BLaER1 (cell line): ENCODE results near the gene NDUFC2.
"Not testable (repeated sequence)": the region's sequence is repeated elsewhere in the genome, so short reads cannot be mapped to it uniquely, and the experiment has no call there.

Source experiments
- H3K27ac ChIP-seq: shearing (Covaris generic); formaldehyde crosslinking; 2 replicates; pipeline ENCODE4 v1.8.1; 2022
- H3K27me3 ChIP-seq: shearing (Covaris generic); formaldehyde crosslinking; 2 replicates; pipeline ENCODE4 v1.8.1; 2022
- H3K36me3 ChIP-seq: shearing (Covaris generic); formaldehyde crosslinking; 2 replicates; pipeline ENCODE4 v1.8.1; 2022
- H3K4me1 ChIP-seq: shearing (Covaris generic); formaldehyde crosslinking; 2 replicates; pipeline ENCODE4 v1.8.1; 2022
- H3K4me2 ChIP-seq: shearing (Covaris generic); formaldehyde crosslinking; 2 replicates; pipeline ENCODE4 v1.8.1; 2022
- H3K4me3 ChIP-seq: shearing (Covaris generic); formaldehyde crosslinking; 2 replicates; pipeline ENCODE4 v1.8.1; 2022
- H3K9ac ChIP-seq: shearing (Covaris generic); formaldehyde crosslinking; 2 replicates; pipeline ENCODE4 v1.8.1; 2022
- H3K9me3 ChIP-seq: shearing (Covaris generic); formaldehyde crosslinking; 2 replicates; pipeline ENCODE4 v1.8.1; 2022
- H4K20me1 ChIP-seq: shearing (Covaris generic); formaldehyde crosslinking; 2 replicates; pipeline ENCODE4 v1.8.1; 2022
- Cebpa-rat ChIP-seq: shearing (Covaris generic); IDR thresholded peaks from 2 replicates; pipeline ENCODE4 v1.8.1; 2022

The NDUFC2 gene

GRCh38 chr11:78032090-78032489 is 47.6 kb downstream of the NDUFC2 start:
- Histone ChIP-seq H3K9ac (no peak overlapping the region), H3K27me3 (no peaks in the 10 kb centered on the region), H3K4me3 (no peak overlapping the region), H3K4me2 (peak overlapping the region; percentile 36), H4K20me1 (no peaks in the 10 kb centered on the region), H3K9me3 (no peaks in the 10 kb centered on the region), H3K4me1 (peaks cover 26% of the 10 kb centered on the region), H3K27ac (no peak overlapping the region), H3K36me3 (no peaks in the 10 kb centered on the region)
- no peak for TF ChIP-seq Cebpa-rat

- no peak overlapping the region for H3K9ac ChIP-seq
- H3K4me2 ChIP-seq, result peak overlapping the region; percentile 36
- H3K4me3 ChIP-seq, result no peak overlapping the region
- TF ChIP-seq Cebpa-rat, result no peak
- H3K9me3 ChIP-seq, result no peaks in the 10 kb centered on the region
- H3K27me3 ChIP-seq, result no peaks in the 10 kb centered on the region
- H4K20me1 ChIP-seq, result no peaks in the 10 kb centered on the region
- H3K4me1 ChIP-seq, result peaks cover 26% of the 10 kb centered on the region
- H3K36me3 ChIP-seq, result no peaks in the 10 kb centered on the region
- H3K27ac ChIP-seq, result no peak overlapping the region
These were observed 48.0 kb downstream of the NDUFC2 start for GRCh38 chr11:78031629-78032028.

GRCh38 chr11:78030429-78031325 is 49.0 kb downstream of the NDUFC2 start:
- Histone ChIP-seq H3K27ac (no peak overlapping the region), H3K36me3 (no peaks in the 10 kb centered on the region), H3K27me3 (no peaks in the 10 kb centered on the region), H3K4me3 (no peak overlapping the region), H3K4me2 (peak overlapping the region; percentile 46), H4K20me1 (no peaks in the 10 kb centered on the region), H3K9me3 (no peaks in the 10 kb centered on the region), H3K4me1 (peaks cover 26% of the 10 kb centered on the region), H3K9ac (no peak overlapping the region)
- TF ChIP-seq Cebpa-rat, result no peak

GRCh38 chr11:78028423-78028822 is 51.2 kb downstream of the NDUFC2 start:
- H3K9me3 ChIP-seq, H3K27me3 ChIP-seq, H3K4me2 ChIP-seq, H3K4me3 ChIP-seq, H3K9ac ChIP-seq, H3K36me3 ChIP-seq, H4K20me1 ChIP-seq, H3K27ac ChIP-seq: not testable (repeated sequence)
- peaks cover 26% of the 10 kb centered on the region for H3K4me1 ChIP-seq

- H4K20me1 ChIP-seq, result no peaks in the 10 kb centered on the region
- no peak overlapping the region for H3K4me2 ChIP-seq
- no peaks in the 10 kb centered on the region for H3K36me3 ChIP-seq
- no peaks in the 10 kb centered on the region for H3K9me3 ChIP-seq
- H3K4me3 ChIP-seq, result no peak overlapping the region
- no peak overlapping the region for H3K9ac ChIP-seq
- no peaks in the 10 kb centered on the region for H3K27me3 ChIP-seq
- TF ChIP-seq Cebpa-rat, result no peak
- H3K4me1 ChIP-seq, result peaks cover 26% of the 10 kb centered on the region
- H3K27ac ChIP-seq, result no peak overlapping the region
These were observed 51.9 kb downstream of the NDUFC2 start for GRCh38 chr11:78027759-78028158.

- H4K20me1 ChIP-seq, result no peaks in the 10 kb centered on the region
- no peaks in the 10 kb centered on the region for H3K27me3 ChIP-seq
- peaks cover 2% of the 10 kb centered on the region for H3K4me1 ChIP-seq
- no peak overlapping the region for H3K4me3 ChIP-seq
- no peak overlapping the region for H3K27ac ChIP-seq
- H3K9ac ChIP-seq, result no peak overlapping the region
- no peaks in the 10 kb centered on the region for H3K9me3 ChIP-seq
- no peaks in the 10 kb centered on the region for H3K36me3 ChIP-seq
- TF ChIP-seq Cebpa-rat, result no peak
- no peak overlapping the region for H3K4me2 ChIP-seq
These were observed 54.3 kb downstream of the NDUFC2 start for GRCh38 chr11:78025378-78025777.

GRCh38 chr11:78023426-78023825 is 56.2 kb downstream of the NDUFC2 start:
- Histone ChIP-seq H3K36me3 (no peaks in the 10 kb centered on the region), H3K27me3 (no peaks in the 10 kb centered on the region), H3K4me1 (no peaks in the 10 kb centered on the region), H4K20me1 (no peaks in the 10 kb centered on the region), H3K4me2 (no peak overlapping the region), H3K9ac (no peak overlapping the region), H3K9me3 (no peaks in the 10 kb centered on the region), H3K27ac (no peak overlapping the region), H3K4me3 (no peak overlapping the region)
- no peak for TF ChIP-seq Cebpa-rat

GRCh38 chr11:78022397-78023396 is 57.0 kb downstream of the NDUFC2 start, which contains the start of gene KCTD14:
TSS of gene KCTD14 (minus strand) at chr11:78023276. CDS start at chr11:78023249, 27 bp downstream.
- Histone ChIP-seq H3K4me2 (no peak within 1 kb of the TSS), H4K20me1 (no peaks in the 10 kb centered on the region), H3K4me1 (no peaks in the 10 kb centered on the region), H3K27ac (no peak within 1 kb of the TSS), H3K9me3 (no peaks in the 10 kb centered on the region), H3K27me3 (no peaks in the 10 kb centered on the region), H3K4me3 (no peak within 1 kb of the TSS), H3K36me3 (no peaks in the 10 kb centered on the region), H3K9ac (no peak within 1 kb of the TSS)
- no peak for TF ChIP-seq Cebpa-rat

GRCh38 chr11:78021611-78022010 is 58.1 kb downstream of the NDUFC2 start:
- H3K4me1 ChIP-seq, result no peaks in the 10 kb centered on the region
- H3K27ac ChIP-seq, result no peak overlapping the region
- no peak overlapping the region for H3K4me3 ChIP-seq
- no peaks in the 10 kb centered on the region for H4K20me1 ChIP-seq
- no peaks in the 10 kb centered on the region for H3K9me3 ChIP-seq
- H3K9ac ChIP-seq, result no peak overlapping the region
- TF ChIP-seq Cebpa-rat, result no peak
- H3K4me2 ChIP-seq, result no peak overlapping the region
- H3K36me3 ChIP-seq, result no peaks in the 10 kb centered on the region
- H3K27me3 ChIP-seq, result no peaks in the 10 kb centered on the region

GRCh38 chr11:78020246-78020645 is 59.4 kb downstream of the NDUFC2 start:
- no peak overlapping the region for H3K9ac ChIP-seq
- H3K4me2 ChIP-seq, result no peak overlapping the region
- no peaks in the 10 kb centered on the region for H3K27me3 ChIP-seq
- H3K36me3 ChIP-seq, result no peaks in the 10 kb centered on the region
- H3K4me3 ChIP-seq, result no peak overlapping the region
- H4K20me1 ChIP-seq, result no peaks in the 10 kb centered on the region
- H3K27ac ChIP-seq, result no peak overlapping the region
- no peaks in the 10 kb centered on the region for H3K9me3 ChIP-seq
- no peak for TF ChIP-seq Cebpa-rat
- no peaks in the 10 kb centered on the region for H3K4me1 ChIP-seq
